ENCODE data around the gene NDC1.

The NDC1 gene

GRCh38 chr1:53851571-53852285 is 13.6 kb upstream of the NDC1 start:
- no peak for TF ChIP-seq POLR2AphosphoS5 (IDR thresholded peaks at IDR 0.05; ENCODE audit: low read depth, low read length)
- TF ChIP-seq TAF1 (IDR thresholded peaks at IDR 0.05; ENCODE audit: borderline replicate concordance, low read depth, low read length) = no peak
- TF ChIP-seq POLR2A (IDR thresholded peaks at IDR 0.05; ENCODE audit: low read depth, low read length) = no peak
- DNase-seq (ENCODE audit: insufficient read length) (no peak), FAIRE-seq (no peak)

- no peak for TF ChIP-seq POLR2AphosphoS5 (IDR thresholded peaks at IDR 0.05; ENCODE audit: low read depth, low read length)
- FAIRE-seq (no peak), DNase-seq (ENCODE audit: insufficient read length) (no peak)
Measured at GRCh38 chr1:53850082-53850673, 12.1 kb upstream of the NDC1 start.

GRCh38 chr1:53847980-53848379 is 9.9 kb upstream of the NDC1 start:
- DNase-seq (ENCODE audit: insufficient read length) (no peak), FAIRE-seq (no peak)
- TF ChIP-seq TAF1 (IDR thresholded peaks at IDR 0.05; ENCODE audit: borderline replicate concordance, low read depth, low read length) = no peak

- no peak for TF ChIP-seq POLR2A (IDR thresholded peaks at IDR 0.05; ENCODE audit: low read depth, low read length)
- TF ChIP-seq TAF1 (IDR thresholded peaks at IDR 0.05; ENCODE audit: borderline replicate concordance, low read depth, low read length) = no peak
- TF ChIP-seq POLR2AphosphoS5 (IDR thresholded peaks at IDR 0.05; ENCODE audit: low read depth, low read length) = no peak
- FAIRE-seq (no peak), DNase-seq (ENCODE audit: insufficient read length) (no peak)
Measured at GRCh38 chr1:53842347-53842746, 4.3 kb upstream of the NDC1 start.

- DNase-seq (ENCODE audit: insufficient read length) (no peak), FAIRE-seq (no peak)
- TF ChIP-seq POLR2AphosphoS5 (IDR thresholded peaks at IDR 0.05; ENCODE audit: low read depth, low read length) = no peak
- no peak for TF ChIP-seq POLR2A (IDR thresholded peaks at IDR 0.05; ENCODE audit: low read depth, low read length)
- no peak for TF ChIP-seq TAF1 (IDR thresholded peaks at IDR 0.05; ENCODE audit: borderline replicate concordance, low read depth, low read length)
Measured at GRCh38 chr1:53838654-53838974, 518 bp upstream of the NDC1 start.

GRCh38 chr1:53837646-53837923 is 511 bp downstream of the NDC1 start:
- no peak for FAIRE-seq
- no peak for TF ChIP-seq POLR2AphosphoS5 (IDR thresholded peaks at IDR 0.05; ENCODE audit: low read depth, low read length)
- no peak; the same call in 1 of the 2 replicates for TF ChIP-seq POLR2A (IDR thresholded peaks at IDR 0.05; ENCODE audit: low read depth, low read length)
- TF ChIP-seq TAF1 (IDR thresholded peaks at IDR 0.05; ENCODE audit: borderline replicate concordance, low read depth, low read length) = no peak
- no peak for DNase-seq (ENCODE audit: insufficient read length)

GRCh38 chr1:53835491-53835890 is 2.6 kb downstream of the NDC1 start:
- peak; percentile 78 for FAIRE-seq

GRCh38 chr1:53834776-53835175 is 3.3 kb downstream of the NDC1 start:
- DNase-seq (ENCODE audit: insufficient read length) (no peak), FAIRE-seq (peak; percentile 51)
- TF ChIP-seq POLR2AphosphoS5 (IDR thresholded peaks at IDR 0.05; ENCODE audit: low read depth, low read length) (no peak), POLR2A (IDR thresholded peaks at IDR 0.05; ENCODE audit: low read depth, low read length) (no peak), TAF1 (IDR thresholded peaks at IDR 0.05; ENCODE audit: borderline replicate concordance, low read depth, low read length) (no peak)

More at GRCh38 chr1:53835491-53835890, 2.6 kb downstream of the NDC1 start:
- TF ChIP-seq POLR2AphosphoS5 (IDR thresholded peaks at IDR 0.05; ENCODE audit: low read depth, low read length) (no peak), POLR2A (IDR thresholded peaks at IDR 0.05; ENCODE audit: low read depth, low read length) (no peak), TAF1 (IDR thresholded peaks at IDR 0.05; ENCODE audit: borderline replicate concordance, low read depth, low read length) (no peak)
- no peak for DNase-seq (ENCODE audit: insufficient read length)

- DNase-seq (ENCODE audit: insufficient read length) (no peak), FAIRE-seq (no peak)
- no peak for TF ChIP-seq POLR2AphosphoS5 (IDR thresholded peaks at IDR 0.05; ENCODE audit: low read depth, low read length)
- no peak for TF ChIP-seq TAF1 (IDR thresholded peaks at IDR 0.05; ENCODE audit: borderline replicate concordance, low read depth, low read length)
Measured at GRCh38 chr1:53833393-53833792, 4.7 kb downstream of the NDC1 start.

GRCh38 chr1:53826367-53826766 is 11.7 kb downstream of the NDC1 start:
- no peak for DNase-seq (ENCODE audit: insufficient read length)

GRCh38 chr1:53825306-53825705 is 12.8 kb downstream of the NDC1 start:
- FAIRE-seq = peak; percentile 30
- DNase-seq (ENCODE audit: insufficient read length) = no peak
- TF ChIP-seq POLR2A (IDR thresholded peaks at IDR 0.05; ENCODE audit: low read depth, low read length) (no peak), TAF1 (IDR thresholded peaks at IDR 0.05; ENCODE audit: borderline replicate concordance, low read depth, low read length) (no peak), POLR2AphosphoS5 (IDR thresholded peaks at IDR 0.05; ENCODE audit: low read depth, low read length) (no peak)

More at GRCh38 chr1:53826367-53826766, 11.7 kb downstream of the NDC1 start:
- TF ChIP-seq POLR2A (IDR thresholded peaks at IDR 0.05; ENCODE audit: low read depth, low read length) (no peak), TAF1 (IDR thresholded peaks at IDR 0.05; ENCODE audit: borderline replicate concordance, low read depth, low read length) (no peak), POLR2AphosphoS5 (IDR thresholded peaks at IDR 0.05; ENCODE audit: low read depth, low read length) (no peak)
- no peak for FAIRE-seq

- no peak for DNase-seq (ENCODE audit: insufficient read length)
- no peak for FAIRE-seq
- TF ChIP-seq TAF1 (IDR thresholded peaks at IDR 0.05; ENCODE audit: borderline replicate concordance, low read depth, low read length) (no peak), POLR2A (IDR thresholded peaks at IDR 0.05; ENCODE audit: low read depth, low read length) (no peak), POLR2AphosphoS5 (IDR thresholded peaks at IDR 0.05; ENCODE audit: low read depth, low read length) (no peak)
Measured at GRCh38 chr1:53822931-53823330, 15.2 kb downstream of the NDC1 start.

- DNase-seq (ENCODE audit: insufficient read length) (no peak), FAIRE-seq (no peak)
- no peak for TF ChIP-seq POLR2A (IDR thresholded peaks at IDR 0.05; ENCODE audit: low read depth, low read length)
- TF ChIP-seq TAF1 (IDR thresholded peaks at IDR 0.05; ENCODE audit: borderline replicate concordance, low read depth, low read length) = no peak
- TF ChIP-seq POLR2AphosphoS5 (IDR thresholded peaks at IDR 0.05; ENCODE audit: low read depth, low read length) = no peak
Measured at GRCh38 chr1:53821380-53821779, 16.7 kb downstream of the NDC1 start.
